ENCODE data around the gene TGDS. TPM values are rescaled to one million over a fixed set of nuclear protein-coding genes. Genes with fewer than 3 reads are reported as not detected.

Gene TGDS
- total RNA-seq, 2 donors from 2014 or later = 9.0 to 11.3 TPM

DNA sequence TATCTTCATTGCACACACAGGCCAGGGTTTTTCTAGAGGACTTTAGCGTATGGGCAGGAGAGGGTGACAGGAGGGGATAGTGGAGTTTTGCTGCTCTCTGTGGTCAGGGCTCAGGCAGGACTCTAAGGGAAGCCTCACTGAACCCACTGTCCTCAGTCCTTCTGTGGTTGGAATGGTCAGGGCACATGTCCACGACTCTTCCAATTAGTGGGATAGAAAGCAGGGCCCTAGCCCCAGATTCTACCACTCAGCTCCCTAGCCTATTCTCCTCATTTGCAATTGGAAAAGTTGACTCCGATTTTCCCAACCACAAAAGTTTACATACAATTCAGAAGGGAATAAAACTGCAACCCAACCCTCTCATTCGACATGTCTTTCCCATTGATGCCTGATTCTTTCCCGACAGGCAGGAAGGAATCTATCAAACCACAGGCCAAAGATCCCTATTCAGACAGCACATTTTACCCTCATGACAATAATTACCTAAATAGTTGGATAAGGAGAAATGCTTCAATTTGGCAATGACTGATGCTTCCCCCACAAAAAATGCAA lies 38.2 kb downstream of the TGDS start:
- no peak for DNase-seq (ENCODE audit: low spot score)
- Histone ChIP-seq H3K27me3 (replicated peaks; ENCODE audit: insufficient read depth) (no peaks in the 10 kb centered on the region), H3K4me1 (replicated peaks) (no peaks in the 10 kb centered on the region), H3K4me3 (no peak overlapping the region), H3K36me3 (no peaks in the 10 kb centered on the region), H3K9me3 (no peaks in the 10 kb centered on the region), H3K27ac (no peak overlapping the region)
- TF ChIP-seq, protein P1, sequence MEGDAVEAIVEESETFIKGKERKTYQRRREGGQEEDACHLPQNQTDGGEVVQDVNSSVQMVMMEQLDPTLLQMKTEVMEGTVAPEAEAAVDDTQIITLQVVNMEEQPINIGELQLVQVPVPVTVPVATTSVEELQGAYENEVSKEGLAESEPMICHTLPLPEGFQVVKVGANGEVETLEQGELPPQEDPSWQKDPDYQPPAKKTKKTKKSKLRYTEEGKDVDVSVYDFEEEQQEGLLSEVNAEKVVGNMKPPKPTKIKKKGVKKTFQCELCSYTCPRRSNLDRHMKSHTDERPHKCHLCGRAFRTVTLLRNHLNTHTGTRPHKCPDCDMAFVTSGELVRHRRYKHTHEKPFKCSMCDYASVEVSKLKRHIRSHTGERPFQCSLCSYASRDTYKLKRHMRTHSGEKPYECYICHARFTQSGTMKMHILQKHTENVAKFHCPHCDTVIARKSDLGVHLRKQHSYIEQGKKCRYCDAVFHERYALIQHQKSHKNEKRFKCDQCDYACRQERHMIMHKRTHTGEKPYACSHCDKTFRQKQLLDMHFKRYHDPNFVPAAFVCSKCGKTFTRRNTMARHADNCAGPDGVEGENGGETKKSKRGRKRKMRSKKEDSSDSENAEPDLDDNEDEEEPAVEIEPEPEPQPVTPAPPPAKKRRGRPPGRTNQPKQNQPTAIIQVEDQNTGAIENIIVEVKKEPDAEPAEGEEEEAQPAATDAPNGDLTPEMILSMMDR (IDR thresholded peaks at IDR 0.05) = no peak
- TF ChIP-seq POLR2AphosphoS5 (IDR thresholded peaks at IDR 0.05) = no peak
- no peak for TF ChIP-seq POLR2A (IDR thresholded peaks at IDR 0.05)
- 94% methylated on average over 5 of the region's 5 CpGs for WGBS
- intact Hi-C loops (cut with DNase I) = no loop called here

DNA sequence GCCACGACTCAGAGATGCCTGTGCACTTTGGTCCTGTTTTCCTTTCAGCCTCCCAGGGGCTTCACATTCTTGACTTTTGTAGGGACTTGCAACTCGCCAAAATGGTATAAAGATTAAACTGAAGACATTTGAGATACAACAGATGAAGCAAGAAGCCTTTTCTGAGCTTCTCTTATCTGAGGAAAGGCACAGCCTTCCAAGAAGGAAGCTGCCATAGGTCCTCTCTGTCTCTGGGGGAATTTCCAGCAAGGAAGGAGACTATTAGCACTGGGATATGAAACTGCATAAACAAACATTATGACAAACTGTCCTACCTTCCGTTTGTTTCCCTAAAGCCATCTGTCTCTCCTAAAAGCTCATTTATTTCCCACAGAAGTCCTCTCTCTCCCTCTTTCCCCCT lies 39.3 kb downstream of the TGDS start:
- no peaks in the 10 kb centered on the region for H3K27me3 ChIP-seq (replicated peaks; ENCODE audit: insufficient read depth)
- no peak for DNase-seq (ENCODE audit: low spot score)
- no peak for TF ChIP-seq POLR2A (IDR thresholded peaks at IDR 0.05)
- TF ChIP-seq POLR2AphosphoS5 (IDR thresholded peaks at IDR 0.05) = no peak
- TF ChIP-seq, protein P1 (IDR thresholded peaks at IDR 0.05) = no peak
- H3K9me3 ChIP-seq = no peaks in the 10 kb centered on the region
- no peak overlapping the region for H3K27ac ChIP-seq
- H3K4me1 ChIP-seq (replicated peaks) = no peaks in the 10 kb centered on the region
- H3K4me3 ChIP-seq = no peak overlapping the region
- no peaks in the 10 kb centered on the region for H3K36me3 ChIP-seq
- 62% methylated on average over 3 of the region's 3 CpGs for WGBS
- intact Hi-C loops (cut with DNase I) = no loop called here

DNA sequence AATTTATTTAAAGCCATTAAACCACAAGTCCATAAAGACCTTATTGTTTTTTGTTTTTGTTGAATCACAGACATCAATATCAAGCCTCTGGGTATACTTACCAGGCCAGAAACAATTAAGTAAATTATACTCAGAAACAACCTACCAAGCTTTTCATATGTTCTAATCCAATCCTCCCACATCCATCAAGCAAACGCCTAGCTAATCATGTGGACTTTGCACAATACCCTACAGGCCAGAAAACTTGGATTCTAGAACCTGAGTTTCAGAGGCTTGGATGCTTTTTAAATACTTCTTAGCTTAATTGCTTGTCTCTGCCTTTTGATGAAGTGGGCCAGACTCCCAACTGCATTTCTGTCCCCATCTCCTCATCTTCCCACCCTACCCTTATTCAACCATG lies 39.9 kb downstream of the TGDS start:
- H3K27me3 ChIP-seq (replicated peaks; ENCODE audit: insufficient read depth) = no peaks in the 10 kb centered on the region
- WGBS = 59% methylated on average over 1 of the region's 1 CpG
- no peak overlapping the region for H3K27ac ChIP-seq
- H3K36me3 ChIP-seq = no peaks in the 10 kb centered on the region
- intact Hi-C loops (cut with DNase I) = no loop called here
- H3K4me1 ChIP-seq (replicated peaks) = no peaks in the 10 kb centered on the region
- TF ChIP-seq POLR2AphosphoS5 (IDR thresholded peaks at IDR 0.05) (no peak), POLR2A (IDR thresholded peaks at IDR 0.05) (no peak)
- TF ChIP-seq, protein P1 (IDR thresholded peaks at IDR 0.05) = no peak
- no peak overlapping the region for H3K4me3 ChIP-seq
- DNase-seq (ENCODE audit: low spot score) = no peak
- no peaks in the 10 kb centered on the region for H3K9me3 ChIP-seq

DNA sequence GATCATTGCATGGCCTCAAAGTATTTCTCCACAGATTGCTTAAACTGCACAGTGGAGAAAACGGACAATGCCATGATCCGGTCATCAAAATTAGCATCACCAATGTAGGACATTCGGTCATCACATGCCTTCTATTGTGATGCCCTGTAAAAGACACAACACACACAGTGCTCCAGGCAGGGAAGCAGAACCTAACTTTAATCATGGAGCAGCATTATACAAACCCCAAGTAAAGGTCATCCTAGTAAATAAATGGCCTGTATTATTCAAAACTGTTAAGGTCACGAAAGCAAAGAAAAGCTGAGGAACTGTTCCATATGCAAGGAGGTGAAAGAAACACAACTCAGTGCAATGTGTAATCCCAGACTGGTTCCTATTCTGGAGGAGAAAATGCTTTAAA lies 42.2 kb downstream of the TGDS start:
- Histone ChIP-seq H3K27me3 (replicated peaks; ENCODE audit: insufficient read depth) (no peaks in the 10 kb centered on the region), H3K36me3 (no peaks in the 10 kb centered on the region), H3K4me1 (replicated peaks) (no peaks in the 10 kb centered on the region), H3K4me3 (no peak overlapping the region), H3K9me3 (no peaks in the 10 kb centered on the region), H3K27ac (no peak overlapping the region)
- 95% methylated on average over 4 of the region's 4 CpGs for WGBS
- intact Hi-C loops (cut with DNase I) = no loop called here
- TF ChIP-seq POLR2AphosphoS5 (IDR thresholded peaks at IDR 0.05) = no peak
- TF ChIP-seq, protein P1 (IDR thresholded peaks at IDR 0.05) = no peak
- TF ChIP-seq POLR2A (IDR thresholded peaks at IDR 0.05) = no peak
- no peak for DNase-seq (ENCODE audit: low spot score)

DNA sequence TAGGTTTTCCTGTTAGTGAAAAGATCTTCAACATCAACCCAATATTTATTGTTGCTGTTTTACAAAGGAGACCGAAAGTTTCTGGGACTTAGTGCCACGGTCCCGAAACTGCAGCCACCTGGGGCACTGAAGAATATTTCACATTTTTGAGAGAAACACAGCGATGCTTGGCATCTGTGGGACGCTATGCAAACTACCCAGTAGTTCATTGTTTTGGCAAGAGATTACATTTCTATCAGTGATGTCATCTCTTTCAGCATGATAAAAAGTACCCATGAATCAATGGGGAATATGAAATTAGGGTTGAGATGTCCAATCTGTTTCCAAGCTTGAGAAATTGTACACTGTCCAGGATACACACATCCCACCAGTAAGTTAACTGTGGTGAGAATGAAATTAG lies 43.9 kb downstream of the TGDS start:
- H3K27me3 ChIP-seq (replicated peaks; ENCODE audit: insufficient read depth) = no peaks in the 10 kb centered on the region
- DNase-seq (ENCODE audit: low spot score) = no peak
- no peak overlapping the region for H3K4me3 ChIP-seq
- no peaks in the 10 kb centered on the region for H3K36me3 ChIP-seq
- H3K27ac ChIP-seq = no peak overlapping the region
- no peaks in the 10 kb centered on the region for H3K9me3 ChIP-seq
- no peaks in the 10 kb centered on the region for H3K4me1 ChIP-seq (replicated peaks)
- TF ChIP-seq, protein P1 (IDR thresholded peaks at IDR 0.05) = no peak
- TF ChIP-seq POLR2A (IDR thresholded peaks at IDR 0.05) (no peak), POLR2AphosphoS5 (IDR thresholded peaks at IDR 0.05) (no peak)
- WGBS = 81% methylated on average over 5 of the region's 5 CpGs
- intact Hi-C loops (cut with DNase I) = no loop called here
